OCI-LY3 (cell line): Measurements from ENCODE around the gene DNAAF8.

Source experiments
- CTCF ChIP-seq: fragments of 200-600, 300-600 bp; sonication (generic); IDR thresholded peaks from 2 replicates; pipeline ENCODE4 v1.5.1; 2014; ENCODE audit warnings: antibody characterized with exemption, low read length, low read depth
- EZH2phosphoT487 ChIP-seq: fragments of 200-600 bp; shearing (Covaris generic); IDR thresholded peaks from 2 replicates; pipeline ENCODE4 v1.6.1; 2018; ENCODE audit warnings: antibody characterized with exemption, mixed run types, low read depth

- TF ChIP-seq CTCF (no peak), EZH2phosphoT487 (no peak)
Measured at GRCh38 chr16:4713663-4714501, 20.5 kb upstream of the DNAAF8 start.
